Pancreas (tissue), 10 donors: ENCODE measurements around the gene MYH16. TPM values are rescaled to one million over a fixed set of nuclear protein-coding genes. Genes with fewer than 3 reads are reported as not detected.
"Not testable (repeated sequence)": the region's sequence is repeated elsewhere in the genome, so short reads cannot be mapped to it uniquely, and the experiment has no call there.

Experiments used
- ATAC-seq, 4 donors: fragments of 200-7000 bp; cut with Tn5 transposase; one replicate each; pipeline versions ENCODE4 v1.8.0 to v1.9.1; 2020; ENCODE audit warnings: mild to moderate bottlenecking in 4 of 4, moderate library complexity in 4 of 4
- DNase-seq, 6 donors: peaks; one replicate each; pipeline ENCODE4 v3.0.0-alpha.2; 2020
- FAIRE-seq: peaks from 2 replicates; lab custom pipeline; 2012; peaks lifted over from hg19 to GRCh38; lab: Jason Lieb, UNC
- H3K27ac ChIP-seq, 4 donors: fragments of 200-600 bp; sonication (generic); 1 replicate in 3 of 4; 2 replicates in 1 of 4; pipeline versions ENCODE4 v1.5.0 to v1.8.0; 2020
- H3K27me3 ChIP-seq, 4 donors: fragments of 200-600 bp; one replicate each; pipeline ENCODE4 v1.8.0; 2021
- H3K36me3 ChIP-seq, 3 donors: fragments of 200-600 bp; sonication (generic) in 1 of 3; one replicate each; pipeline versions ENCODE4 v1.5.0 to v1.8.0; 2020 to 2021
- H3K4me1 ChIP-seq, 3 donors: fragments of 200-600 bp; one replicate each; pipeline ENCODE4 v1.8.0; 2021
- H3K4me3 ChIP-seq, 4 donors: fragments of 200-600 bp; sonication (generic) in 2 of 4; one replicate each; pipeline versions ENCODE4 v1.5.0 to v1.8.0; 2020 to 2021
- H3K9me3 ChIP-seq, 4 donors: fragments of 200-600 bp; one replicate each; pipeline ENCODE4 v1.8.0; 2021
- CTCF ChIP-seq, 4 donors: fragments of 200-600 bp; sonication (generic) in 3 of 4; IDR thresholded peaks; one replicate each; pipeline versions ENCODE4 v1.5.0 to v1.8.0; 2021; ENCODE audit warnings: antibody characterized with exemption in 4 of 4
- WGBS, 2 donors: extraction: QIAGEN DNeasy Blood & Tissue Kit; methylation state at CpG; one replicate each; pipeline ENCODE4 v1.1.7; 2013; 5-methylcytosine and 5-hydroxymethylcytosine counted together
- intact Hi-C, 3 donors: fragments of 100-400 bp; cut with DNase I; formaldehyde crosslinking; loops; one replicate each; pipeline versions ENCODE4 v1.11.1 to v1.14.2; 2022
- polyA plus RNA-seq, 2 donors: library from polyadenylated mRNA; stranded (reverse); fragments of 200-250 nt; gene quantifications; one replicate each; pipeline ENCODE4 v1.2.3, GENCODE V29; 2013
- total RNA-seq, 6 donors: library from RNA; stranded (reverse); fragmentation: NEBNext Ultra II Directional in 4 of 6; extraction: Animal tissue kit (Norgen Biotek cat#: 25700) in 4 of 6; gene quantifications; one replicate each; pipeline versions ENCODE4 v1.2.1 to v1.2.4, GENCODE V29; 2021 to 2023
- donor health status: healthy with polysubstance abuse.
- donor health status: DM: no; HTN: no; CAD: no; lungs with moderate emphysema.
- donor health status: DM: no; HTN: no; CAD: no.
- donor health status: control.
- donor health status: control.
- donor health status: Bipolar disorder and iron deficiency.
- donor health status: DM: yes; HTN: yes; CAD: no.
- donor health status: DM: no; HTN: no; CAD: no.
- donor health status: DM: no; HTN: no; CAD: no.
- donor health status: DM: yes; HTN: yes; CAD: no.

The MYH16 gene
- total and polyA plus RNA-seq, 8 donors: 0.02 to 0.09 TPM; not detected in 6

DNA sequence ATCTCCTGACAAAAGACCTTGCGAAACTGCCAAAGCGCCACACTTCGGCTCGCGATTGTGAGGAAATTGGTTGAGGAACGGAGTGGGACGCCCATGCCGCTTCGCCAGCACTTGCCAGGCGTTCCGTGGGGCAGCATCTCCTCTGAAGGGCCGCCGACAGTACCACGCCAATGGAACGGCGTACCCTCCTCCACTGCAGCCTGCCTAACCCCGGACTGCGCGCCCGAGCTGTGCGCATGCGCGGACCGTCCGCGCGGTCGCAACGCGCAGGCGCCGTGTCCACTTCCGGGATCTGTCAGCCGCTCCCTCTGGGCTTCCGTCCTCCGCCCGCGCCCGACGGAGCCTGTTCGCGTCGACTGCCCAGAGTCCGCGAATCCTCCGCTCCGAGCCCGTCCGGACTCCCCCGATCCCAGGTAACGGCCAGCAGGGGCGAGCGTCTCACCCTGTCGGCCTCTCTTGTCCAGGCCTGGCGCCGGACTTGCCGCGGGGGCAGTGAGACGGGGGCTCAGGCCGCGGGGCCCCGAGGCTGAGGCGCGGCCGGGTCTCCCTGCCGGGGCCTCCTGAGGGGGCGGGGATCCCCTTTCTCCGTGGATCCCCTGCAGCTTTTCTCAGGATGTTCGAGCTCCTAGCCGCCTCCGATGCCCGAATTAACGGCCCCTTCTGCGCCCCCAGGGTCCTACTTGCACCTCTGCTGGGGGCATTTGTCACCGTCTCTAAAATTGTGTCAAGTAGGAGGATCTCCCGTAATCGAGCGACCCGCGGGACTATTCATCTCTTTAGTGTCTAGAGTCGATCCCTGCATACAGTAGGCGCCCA lies 53.2 kb downstream of the MYH16 start, which contains the start of gene ARPC1A:
Gene ARPC1A, plus strand, starts transcription at position 307 of the 816 bp plus-strand sequence. CDS start 7,456 bp downstream, outside the sequence.
- peak within 1 kb of the TSS; percentile 55 to 76 (median 68) for H3K27ac ChIP-seq
- TF ChIP-seq CTCF (IDR thresholded peaks at IDR 0.05): no peak
- no peaks in the 10 kb centered on the region for H3K9me3 ChIP-seq
- peak within 1 kb of the TSS; percentile 70 to 98 (median 93) for H3K4me3 ChIP-seq
- peak; percentile 84 to 96 (median 94) for DNase-seq
- peaks cover 7 to 37% (median 12%) of the 10 kb centered on the region in 3 donors for H3K4me1 ChIP-seq
- no peak for FAIRE-seq
- H3K36me3 ChIP-seq: no peaks in the 10 kb centered on the region
- WGBS, 2 donors: 0% methylated on average over 63 to 82 of the region's 82 CpGs
- peak; percentile 92 to 99 (median 96) for ATAC-seq
- intact Hi-C loops: no loop called here
- no peaks in the 10 kb centered on the region for H3K27me3 ChIP-seq

- FAIRE-seq (no peak), ATAC-seq (peak in 1 of 4 donors; percentile 2), DNase-seq (no peak)
- 1% methylated on average over 10 of the region's 10 CpGs for whole genome bisulfite sequencing, 2 donors
- Histone ChIP-seq H3K36me3 (no peaks in the 10 kb centered on the region), H3K4me3 (peak overlapping the region; percentile 70 to 98 (median 93)), H3K27ac (peak overlapping the region in 1 of 4 donors; percentile 76), H3K27me3 (no peaks in the 10 kb centered on the region), H3K9me3 (no peaks in the 10 kb centered on the region), H3K4me1 (peaks cover 7 to 40% (median 12%) of the 10 kb centered on the region in 3 donors)
- intact Hi-C loops: no loop called here
- TF ChIP-seq CTCF (IDR thresholded peaks at IDR 0.05): no peak
Observed at GRCh38 chr7:99326408-99326782, 53.8 kb downstream of the MYH16 start.

- ATAC-seq: peak in 3 of 4 donors; percentile 21 to 40 (median 30)
- peaks cover 7 to 33% (median 7%) of the 10 kb centered on the region in 3 donors for H3K4me1 ChIP-seq
- DNase-seq, H3K9me3 ChIP-seq, H3K4me3 ChIP-seq, intact Hi-C loops, FAIRE-seq, H3K27me3 ChIP-seq: not testable (repeated sequence)
- peaks cover 0 to 15% (median 3%) of the 10 kb centered on the region in 3 donors for H3K36me3 ChIP-seq
- H3K27ac ChIP-seq: peak overlapping the region in 1 of 4 donors; percentile 4
- WGBS, 2 donors: 66 to 76% methylated on average over 8 of the region's 8 CpGs
Observed at GRCh38 chr7:99330314-99330961, 57.8 kb downstream of the MYH16 start.

GRCh38 chr7:99331002-99331401 lies 58.4 kb downstream of the MYH16 start:
- Histone ChIP-seq H3K4me1 (peaks cover 7 to 33% (median 7%) of the 10 kb centered on the region in 3 donors), H3K36me3 (peaks cover 0 to 15% (median 3%) of the 10 kb centered on the region in 3 donors), H3K27ac (peak overlapping the region in 1 of 4 donors; percentile 4), H3K9me3 (no peaks in the 10 kb centered on the region), H3K4me3 (no peak overlapping the region), H3K27me3 (no peaks in the 10 kb centered on the region)
- ATAC-seq: no peak
- WGBS, 2 donors: 89 to 93% methylated on average over 2 of the region's 2 CpGs
- TF ChIP-seq CTCF (IDR thresholded peaks at IDR 0.05): no peak
- FAIRE-seq: no peak
- DNase-seq: no peak
- intact Hi-C loops: no loop called here

DNA sequence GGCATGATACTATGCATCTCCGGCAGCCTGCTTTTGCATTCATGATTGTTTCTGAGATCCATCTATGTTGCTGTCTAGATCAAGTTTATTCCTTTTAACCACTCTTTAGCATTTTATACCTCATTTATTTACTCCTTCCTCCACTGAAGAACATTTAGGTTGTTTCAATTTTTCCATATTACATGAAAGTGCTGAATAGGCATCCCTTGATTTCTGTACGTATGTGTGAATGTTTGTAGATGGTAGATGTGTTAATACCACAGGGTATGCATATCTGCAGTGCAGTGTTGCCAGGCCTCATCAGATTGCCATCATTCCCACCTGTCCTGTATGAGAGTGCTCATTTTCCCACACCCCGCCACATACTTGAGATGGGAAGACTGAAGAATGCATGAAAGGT lies 67.0 kb downstream of the MYH16 start:
- FAIRE-seq (no peak), ATAC-seq (no peak), DNase-seq (no peak)
- Histone ChIP-seq H3K9me3 (no peaks in the 10 kb centered on the region), H3K4me1 (no peaks in the 10 kb centered on the region), H3K27me3 (no peaks in the 10 kb centered on the region), H3K4me3 (no peak overlapping the region), H3K36me3 (peaks cover 0 to 60% (median 15%) of the 10 kb centered on the region in 3 donors), H3K27ac (no peak overlapping the region)
- 94 to 95% methylated on average over 3 of the region's 3 CpGs for WGBS, 2 donors
- intact Hi-C loops: no loop called here
- no peak for TF ChIP-seq CTCF (IDR thresholded peaks at IDR 0.05)
